H1 (cell line): ENCODE measurements around the gene TLR9. TPM values are rescaled to one million over a fixed set of nuclear protein-coding genes. Genes with fewer than 3 reads are reported as not detected.

Source experiments
- CTCF ChIA-PET: fragments of 300-600 bp; sonication (Branson Sonifier 250); formaldehyde crosslinking; loops from one replicate; lab custom pipeline; 2021; ENCODE audit not compliant: partially characterized antibody; lab: Charles Lee
- POLR2A ChIA-PET: fragments of 300-600 bp; sonication (Branson Sonifier 250); formaldehyde crosslinking; loops from one replicate; lab custom pipeline; 2021; ENCODE audit warnings: inconsistent platforms; ENCODE audit not compliant: partially characterized antibody; lab: Charles Lee
- DNase-seq, 2 experiments: peaks; one replicate each; pipeline versions ENCODE4 v3.0.0 to v3.0.0-alpha.2; 2010 to 2022; ENCODE audit warnings: low spot score in 2 of 2, low read depth in 1 of 2, mixed read lengths in 1 of 2
- FAIRE-seq: peaks from 2 replicates; lab custom pipeline; 2011; peaks lifted over from hg19 to GRCh38; lab: Jason Lieb, UNC
- H2AFZ ChIP-seq: 2 replicates; pipeline ENCODE4 v1.8.1; 2012; ENCODE audit warnings: low read length, inconsistent platforms
- H2AK5ac ChIP-seq: 2 replicates; pipeline ENCODE4 v1.6.1; 2013; ENCODE audit warnings: low read depth, low read length
- H2BK120ac ChIP-seq: replicated peaks from 2 replicates; pipeline ENCODE3; 2013; ENCODE audit warnings: low read depth, low read length, inconsistent platforms
- H2BK12ac ChIP-seq: 2 replicates; pipeline ENCODE4 v1.6.1; 2013; ENCODE audit warnings: low read depth, low read length
- H2BK15ac ChIP-seq: 2 replicates; pipeline ENCODE4 v1.6.1; 2013; ENCODE audit warnings: low read length
- H2BK20ac ChIP-seq: 2 replicates; pipeline ENCODE4 v1.6.1; 2013; ENCODE audit warnings: low read length
- H2BK5ac ChIP-seq: 2 replicates; pipeline ENCODE4 v1.6.1; 2013; ENCODE audit warnings: low read depth, low read length
- H3K14ac ChIP-seq: 2 replicates; pipeline ENCODE4 v1.6.1; 2013; ENCODE audit warnings: inconsistent platforms; ENCODE audit not compliant: insufficient read length
- H3K18ac ChIP-seq: 2 replicates; pipeline ENCODE4 v1.6.1; 2013; ENCODE audit warnings: low read length; ENCODE audit errors: extremely low read depth
- H3K23ac ChIP-seq: 2 replicates; pipeline ENCODE4 v1.6.1; 2013; ENCODE audit warnings: inconsistent platforms; ENCODE audit not compliant: insufficient read length
- H3K23me2 ChIP-seq: 2 replicates; pipeline ENCODE4 v1.6.1; 2013; ENCODE audit warnings: low read depth, low read length
- H3K27ac ChIP-seq: 2 replicates; pipeline ENCODE4 v1.6.1; 2011; ENCODE audit warnings: low read depth, low read length, inconsistent platforms
- H3K27me3 ChIP-seq, 4 experiments: replicated peaks in 1 of 4; 1 replicate in 1 of 4; 2 replicates in 3 of 4; pipeline versions ENCODE4 v1.6.1 to v1.8.1; 2011 to 2013; ENCODE audit warnings: low read length in 3 of 4, mild to moderate bottlenecking in 3 of 4, inconsistent platforms in 2 of 4, mixed read lengths in 2 of 4, moderate library complexity in 1 of 4; ENCODE audit not compliant: control insufficient read depth in 3 of 4, insufficient read depth in 3 of 4; ENCODE audit errors: extremely low read depth in 1 of 4
- H3K36me3 ChIP-seq, 4 experiments: 2 replicates each; pipeline versions ENCODE4 v1.6.1 to v1.8.1; 2011 to 2013; ENCODE audit warnings: mild to moderate bottlenecking in 4 of 4, low read length in 3 of 4, moderate library complexity in 2 of 4, control low read depth in 1 of 4, inconsistent platforms in 1 of 4; ENCODE audit not compliant: insufficient read depth in 4 of 4, control insufficient read depth in 2 of 4
- H3K4ac ChIP-seq: replicated peaks from 2 replicates; pipeline ENCODE3; 2013; ENCODE audit warnings: low read length, low read depth, mixed read lengths, inconsistent platforms; ENCODE audit not compliant: insufficient read length
- H3K4me1 ChIP-seq, 4 experiments: replicated peaks in 1 of 4; 1 replicate in 1 of 4; 2 replicates in 3 of 4; pipeline versions ENCODE4 v1.6.1 to v1.8.1; 2011 to 2013; ENCODE audit warnings: low read length in 3 of 4, inconsistent platforms in 2 of 4, mixed read lengths in 1 of 4; ENCODE audit not compliant: insufficient read depth in 4 of 4, control insufficient read depth in 3 of 4
- H3K4me2 ChIP-seq, 2 experiments: 2 replicates each; pipeline versions ENCODE4 v1.6.1 to v1.8.1; 2011 to 2013; ENCODE audit warnings: low read depth in 2 of 2, low read length in 2 of 2, control low read depth in 1 of 2, inconsistent platforms in 1 of 2, mild to moderate bottlenecking in 1 of 2; ENCODE audit not compliant: insufficient read depth in 1 of 2
- H3K4me3 ChIP-seq, 4 experiments: fragments of 200-600, 300-600 bp in 1 of 4; sonication (generic), shearing (Covaris generic), sonication (Bioruptor Twin) in 1 of 4; 2 replicates each; pipeline versions ENCODE4 v1.5.1 to v1.8.1; 2011 to 2016; ENCODE audit warnings: low read length in 4 of 4, low read depth in 3 of 4, control low read depth in 2 of 4, inconsistent platforms in 2 of 4, mild to moderate bottlenecking in 2 of 4, mixed read lengths in 1 of 4, moderate library complexity in 1 of 4; ENCODE audit not compliant: insufficient read depth in 2 of 4; ENCODE audit errors: extremely low read depth in 1 of 4
- H3K56ac ChIP-seq: replicated peaks from 2 replicates; pipeline ENCODE3; 2013; ENCODE audit warnings: low read depth, mild to moderate bottlenecking, mixed read lengths, low read length, inconsistent platforms; ENCODE audit not compliant: insufficient read length
- H3K79me1 ChIP-seq: 2 replicates; pipeline ENCODE4 v1.6.1; 2013; ENCODE audit warnings: low read depth, low read length, control low read depth
- H3K79me2 ChIP-seq, 2 experiments: 2 replicates each; pipeline versions ENCODE4 v1.6.1 to v1.8.1; 2012 to 2013; ENCODE audit warnings: low read length in 2 of 2, mild to moderate bottlenecking in 2 of 2, inconsistent platforms in 1 of 2; ENCODE audit not compliant: insufficient read depth in 2 of 2, control insufficient read depth in 1 of 2
- H3K9ac ChIP-seq, 4 experiments: replicated peaks in 1 of 4; 1 replicate in 1 of 4; 2 replicates in 3 of 4; pipeline versions ENCODE4 v1.6.1 to v1.8.1; 2011 to 2013; ENCODE audit warnings: low read depth in 3 of 4, low read length in 3 of 4, control low read depth in 2 of 4, mild to moderate bottlenecking in 2 of 4, moderate library complexity in 2 of 4, inconsistent platforms in 1 of 4; ENCODE audit errors: extremely low read depth in 1 of 4
- H3K9me3 ChIP-seq, 2 experiments: 2 replicates each; pipeline versions ENCODE4 v1.6.1 to v1.8.1; 2012 to 2013; ENCODE audit warnings: mild to moderate bottlenecking in 2 of 2, moderate library complexity in 2 of 2, control low read depth in 1 of 2, inconsistent platforms in 1 of 2, low read depth in 1 of 2, low read length in 1 of 2, mixed read lengths in 1 of 2; ENCODE audit not compliant: insufficient read depth in 2 of 2
- H4K20me1 ChIP-seq, 2 experiments: replicated peaks in 1 of 2; 2 replicates each; pipeline versions ENCODE3 to v1.8.1; 2011 to 2013; ENCODE audit warnings: inconsistent platforms in 2 of 2, low read length in 2 of 2, mild to moderate bottlenecking in 1 of 2; ENCODE audit not compliant: insufficient read depth in 2 of 2, control insufficient read depth in 1 of 2
- H4K5ac ChIP-seq: 2 replicates; pipeline ENCODE4 v1.6.1; 2013; ENCODE audit warnings: low read length, low read depth, mixed read lengths, inconsistent platforms; ENCODE audit not compliant: insufficient read length
- H4K8ac ChIP-seq: 2 replicates; pipeline ENCODE4 v1.8.0; 2013; ENCODE audit warnings: mild to moderate bottlenecking, moderate library complexity, low read length, inconsistent platforms; ENCODE audit not compliant: insufficient read depth; ENCODE audit errors: extremely low read depth
- H4K91ac ChIP-seq: replicated peaks from 2 replicates; pipeline ENCODE3; 2013; ENCODE audit warnings: low read length, mixed read lengths, inconsistent platforms; ENCODE audit not compliant: insufficient read length
- BRCA1 ChIP-seq: IDR thresholded peaks from 2 replicates; pipeline ENCODE4 v1.6.1; 2012; ENCODE audit warnings: low read depth, low read length, improper control_type of control experiment
- CBX5 ChIP-seq: fragments of 300-800, 300-1000 bp; sonication (generic); IDR thresholded peaks from 2 replicates; pipeline ENCODE4 v1.7.1; 2016; ENCODE audit warnings: antibody characterized with exemption, low read length, low read depth
- CBX8 ChIP-seq: fragments of 300-800, 300-1000 bp; sonication (generic); IDR thresholded peaks from 2 replicates; pipeline ENCODE4 v1.7.1; 2016; ENCODE audit warnings: low read depth, low read length, borderline replicate concordance
- CTBP2 ChIP-seq: IDR thresholded peaks from 2 replicates; pipeline ENCODE4 v1.7.0; 2011; ENCODE audit warnings: borderline replicate concordance, mild to moderate bottlenecking, moderate library complexity, mixed read lengths, low read length; ENCODE audit not compliant: insufficient read depth, insufficient read length
- EP300 ChIP-seq, 2 experiments: IDR thresholded peaks; 1 replicate in 1 of 2; 2 replicates in 1 of 2; pipeline ENCODE4 v1.6.1; 2011 to 2012; ENCODE audit warnings: low read depth in 2 of 2, low read length in 2 of 2, mild to moderate bottlenecking in 2 of 2, borderline replicate concordance in 1 of 2, inconsistent platforms in 1 of 2, moderate library complexity in 1 of 2
- EZH2 ChIP-seq: fragments of 200-600 bp; sonication (generic); IDR thresholded peaks from 2 replicates; pipeline ENCODE4 v1.7.1; 2012; ENCODE audit warnings: low read depth, mild to moderate bottlenecking, moderate library complexity, low read length, inconsistent platforms; ENCODE audit not compliant: severe bottlenecking
- KDM5A ChIP-seq: fragments of 200-600 bp; IDR thresholded peaks from 2 replicates; pipeline ENCODE4 v1.7.1; 2012; ENCODE audit warnings: mild to moderate bottlenecking, low read length, inconsistent platforms, mixed read lengths
- RBBP5 ChIP-seq: IDR thresholded peaks from 2 replicates; pipeline ENCODE4 v1.7.1; 2012; ENCODE audit warnings: low read depth, mild to moderate bottlenecking, inconsistent platforms, low read length, moderate library complexity, borderline replicate concordance
- SIN3A ChIP-seq, 2 experiments: IDR thresholded peaks in 1 of 2; conservative IDR thresholded peaks in 1 of 2; 2 replicates each; pipeline ENCODE4 v1.6.1; 2011 to 2012; ENCODE audit warnings: low read length in 2 of 2, improper control_type of control experiment in 1 of 2, low read depth in 1 of 2, mild to moderate bottlenecking in 1 of 2
- WGBS, 2 experiments: shearing (Covaris generic) in 1 of 2; methylation state at CpG; one replicate each; pipeline versions ENCODE4 v1.1.6 to v1.1.7; 2013 to 2015; ENCODE audit warnings: low lambda C conversion rate in 2 of 2, mixed read lengths in 2 of 2, inconsistent platforms in 1 of 2, low coverage in 1 of 2, missing lambda C conversion rate in 1 of 2; ENCODE audit not compliant: insufficient replicate concordance in 2 of 2, insufficient coverage in 1 of 2, insufficient read length in 1 of 2; ENCODE audit errors: extremely low coverage in 1 of 2, missing lambda C conversion rate in 1 of 2; 5-methylcytosine and 5-hydroxymethylcytosine counted together
- polyA plus RNA-seq, 7 experiments: library from polyadenylated mRNA; depleted of rRNA in 3 of 7; stranded (reverse) in 5 of 7; unstranded in 2 of 7; fragments of >200 nt in 5 of 7; fragments of 200-250 nt in 2 of 7; gene quantifications; 1 replicate in 5 of 7; 2 replicates in 1 of 7; 4 replicates in 1 of 7; pipeline versions ENCODE4 v1.2.1 to v1.2.3, GENCODE V29; 2011 to 2013; ENCODE audit warnings: missing spikeins in 2 of 7, mixed read lengths in 2 of 7
- total RNA-seq: library from RNA; stranded (reverse); fragmentation: NEBNext Ultra II Directional; extraction: Animal tissue kit (Norgen Biotek cat#: 25700); gene quantifications from 2 replicates; pipeline ENCODE4 v1.2.1, GENCODE V29; 2021
- TF ChIP-seq, protein P1 (sequence below): IDR thresholded peaks from 2 replicates; pipeline ENCODE4 v1.6.1; 2011; ENCODE audit warnings: low read depth, mild to moderate bottlenecking, low read length; ENCODE audit not compliant: insufficient read depth
- TF ChIP-seq, protein P2 (sequence below): IDR thresholded peaks from 2 replicates; pipeline ENCODE4 v1.6.1; 2012; ENCODE audit warnings: inconsistent platforms

Gene TLR9
- total and polyA plus RNA-seq, 2 of the 8 experiments (the other 6 are each of a cell fraction or from before 2014, with no cell fraction given), result 0.05 TPM; not detected in 1

DNA sequence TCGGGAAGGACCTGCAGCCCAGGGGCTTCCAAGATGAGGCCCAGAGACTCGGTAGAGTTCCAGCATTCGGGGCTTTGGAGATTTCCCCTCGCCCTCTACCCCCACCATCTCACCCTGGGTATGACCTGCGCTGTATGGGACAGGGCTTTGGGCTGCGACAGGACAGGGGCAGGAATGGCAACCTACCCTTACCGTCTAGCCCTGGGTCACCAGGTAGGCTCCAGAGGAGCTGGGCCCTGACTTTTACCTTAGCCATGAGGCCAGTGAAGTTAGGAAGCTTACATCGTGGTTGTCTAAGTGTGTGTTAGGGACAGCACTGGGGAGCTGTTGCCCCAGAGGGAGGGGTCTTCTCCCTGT, 20.8 kb upstream of the TLR9 start:
- H2BK120ac ChIP-seq, result no peak overlapping the region
- no peaks in the 10 kb centered on the region for H3K9me3 ChIP-seq
- H3K4ac ChIP-seq, result no peak overlapping the region
- H4K91ac ChIP-seq, result no peak overlapping the region
- ChIA-PET POLR2A (interaction anchor here (1.0 to 3.6 kb wide), 8 partner anchors 10 to 34 kb away, joined by 3 to 27 read pairs (median 5); partner anchors contain the start of gene WDR82), CTCF (interaction anchor here (1.0 to 17.7 kb wide), 9 partner anchors 10 to 139 kb away, joined by 3 to 126 read pairs (median 5); partner anchors contain the start of gene WDR82)
- no peak overlapping the region for H2BK5ac ChIP-seq
- no peak overlapping the region for H2BK20ac ChIP-seq
- H4K8ac ChIP-seq, result no peak overlapping the region
- peaks cover 10% of the 10 kb centered on the region for H3K23me2 ChIP-seq
- peaks cover 0 to 9% (median 0%) of the 10 kb centered on the region in 4 experiments; a peak in 2 of 8 replicates for H3K36me3 ChIP-seq
- peak overlapping the region; percentile 32 to 58 (median 51) for H3K4me3 ChIP-seq
- H2AK5ac ChIP-seq, result no peak overlapping the region
- no peak overlapping the region for H3K56ac ChIP-seq
- no peak overlapping the region; the same call in 1 of the 2 replicates for H3K18ac ChIP-seq
- no peaks in the 10 kb centered on the region for H3K79me2 ChIP-seq
- no peak overlapping the region for H2BK12ac ChIP-seq
- no peak overlapping the region for H3K23ac ChIP-seq
- no peak overlapping the region for H2BK15ac ChIP-seq
- no peak overlapping the region for H4K5ac ChIP-seq
- H3K9ac ChIP-seq, result no peak overlapping the region
- no peak for FAIRE-seq
- peaks cover 5 to 14% of the 10 kb centered on the region in 2 experiments for H4K20me1 ChIP-seq
- no peak overlapping the region for H3K14ac ChIP-seq
- no peak overlapping the region for H2AFZ ChIP-seq
- H3K27me3 ChIP-seq, result peaks cover 6 to 37% (median 23%) of the 10 kb centered on the region in 4 experiments; a peak in 6 of 7 replicates
- no peaks in the 10 kb centered on the region for H3K79me1 ChIP-seq
- DNase-seq, result no peak
- 32% methylated on average over 8 of the region's 8 CpGs; no CpG with 5 or more reads in 1 of the 2 experiments for WGBS, 2 experiments
- peaks cover 0 to 13% (median 10%) of the 10 kb centered on the region in 4 experiments; a peak in 6 of 7 replicates for H3K4me1 ChIP-seq
- H3K4me2 ChIP-seq, result peak overlapping the region; percentile 65 to 70
- no peak overlapping the region for H3K27ac ChIP-seq
- no peak for TF ChIP-seq CBX5
- no peak for TF ChIP-seq CBX8
- no peak for TF ChIP-seq KDM5A
- TF ChIP-seq BRCA1, result no peak
- TF ChIP-seq, protein P1, sequence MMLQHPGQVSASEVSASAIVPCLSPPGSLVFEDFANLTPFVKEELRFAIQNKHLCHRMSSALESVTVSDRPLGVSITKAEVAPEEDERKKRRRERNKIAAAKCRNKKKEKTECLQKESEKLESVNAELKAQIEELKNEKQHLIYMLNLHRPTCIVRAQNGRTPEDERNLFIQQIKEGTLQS, result no peak
- TF ChIP-seq EZH2, result peak; percentile 36
- no peak for TF ChIP-seq CTBP2
- TF ChIP-seq RBBP5, result 0 out of 2 replicates have a peak, but pooled peaks have one; percentile 4
- TF ChIP-seq, protein P2, sequence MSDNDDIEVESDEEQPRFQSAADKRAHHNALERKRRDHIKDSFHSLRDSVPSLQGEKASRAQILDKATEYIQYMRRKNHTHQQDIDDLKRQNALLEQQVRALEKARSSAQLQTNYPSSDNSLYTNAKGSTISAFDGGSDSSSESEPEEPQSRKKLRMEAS, result no peak
- TF ChIP-seq SIN3A (conservative IDR thresholded peaks at IDR 0.05 in 1 of 2, IDR thresholded peaks at IDR 0.05 in 1 of 2; ENCODE audit: low read depth in 1 of 2, low read length in 2 of 2), result 0 out of 4 replicates have a peak, but pooled peaks of 1 of the 2 experiments have one; percentile 4
- TF ChIP-seq EP300 (IDR thresholded peaks at IDR 0.05; ENCODE audit: borderline replicate concordance in 1 of 2, low read depth in 2 of 2, low read length in 2 of 2), result no peak
